ENCODE data around the gene ATG10.
"Not testable (repeated sequence)": the region's sequence is repeated elsewhere in the genome, so short reads cannot be mapped to it uniquely, and the experiment has no call there.

DNA sequence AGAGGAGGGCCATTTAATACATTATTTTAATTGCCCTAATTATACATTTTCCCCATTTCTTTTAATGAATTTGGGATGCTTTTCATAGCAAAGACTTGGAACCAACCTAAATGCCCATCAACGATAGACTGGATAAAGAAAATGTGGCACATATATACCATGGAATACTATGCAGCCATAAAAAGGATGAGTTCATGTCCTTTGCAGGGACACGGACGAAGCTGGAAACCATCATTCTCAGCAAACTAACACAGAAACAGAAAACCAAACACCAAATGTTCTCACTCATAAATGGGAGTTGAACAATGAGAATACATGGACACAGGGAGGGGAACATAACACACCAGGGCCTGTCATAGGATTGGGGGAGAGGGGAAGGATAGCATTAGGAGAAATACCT is 96.2 kb downstream of the ATG10 start:
- not testable (repeated sequence) for TF ChIP-seq POLR2A (IDR thresholded peaks at IDR 0.05)
- TF ChIP-seq, protein P1, sequence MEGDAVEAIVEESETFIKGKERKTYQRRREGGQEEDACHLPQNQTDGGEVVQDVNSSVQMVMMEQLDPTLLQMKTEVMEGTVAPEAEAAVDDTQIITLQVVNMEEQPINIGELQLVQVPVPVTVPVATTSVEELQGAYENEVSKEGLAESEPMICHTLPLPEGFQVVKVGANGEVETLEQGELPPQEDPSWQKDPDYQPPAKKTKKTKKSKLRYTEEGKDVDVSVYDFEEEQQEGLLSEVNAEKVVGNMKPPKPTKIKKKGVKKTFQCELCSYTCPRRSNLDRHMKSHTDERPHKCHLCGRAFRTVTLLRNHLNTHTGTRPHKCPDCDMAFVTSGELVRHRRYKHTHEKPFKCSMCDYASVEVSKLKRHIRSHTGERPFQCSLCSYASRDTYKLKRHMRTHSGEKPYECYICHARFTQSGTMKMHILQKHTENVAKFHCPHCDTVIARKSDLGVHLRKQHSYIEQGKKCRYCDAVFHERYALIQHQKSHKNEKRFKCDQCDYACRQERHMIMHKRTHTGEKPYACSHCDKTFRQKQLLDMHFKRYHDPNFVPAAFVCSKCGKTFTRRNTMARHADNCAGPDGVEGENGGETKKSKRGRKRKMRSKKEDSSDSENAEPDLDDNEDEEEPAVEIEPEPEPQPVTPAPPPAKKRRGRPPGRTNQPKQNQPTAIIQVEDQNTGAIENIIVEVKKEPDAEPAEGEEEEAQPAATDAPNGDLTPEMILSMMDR (IDR thresholded peaks at IDR 0.05) = not testable (repeated sequence)

All from gastroesophageal sphincter (tissue), 3 donors.